Astrocyte (in vitro differentiated cells and primary cell): ENCODE results near the gene CNOT3. TPM values are rescaled to one million over a fixed set of nuclear protein-coding genes. Genes with fewer than 3 reads are reported as not detected.

Source experiments
- DNase-seq: peaks from one replicate; pipeline ENCODE4 v3.0.0-alpha.2; 2010; ENCODE audit warnings: low read depth
- FAIRE-seq: peaks from 2 replicates; lab custom pipeline; 2011; peaks lifted over from hg19 to GRCh38; lab: Jason Lieb, UNC
- H2AFZ ChIP-seq: 2 replicates; pipeline ENCODE4 v1.6.0; 2012; ENCODE audit warnings: low read depth, low read length, inconsistent platforms
- H3K27ac ChIP-seq: 2 replicates; pipeline ENCODE4 v1.5.1; 2011; ENCODE audit warnings: low read depth, low read length, inconsistent platforms
- H3K27me3 ChIP-seq: 2 replicates; pipeline ENCODE4 v1.6.0; 2011; ENCODE audit warnings: low read length, inconsistent platforms; ENCODE audit not compliant: insufficient read depth
- H3K36me3 ChIP-seq: 2 replicates; pipeline ENCODE4 v1.5.1; 2011; ENCODE audit warnings: low read length, inconsistent platforms; ENCODE audit not compliant: insufficient read depth
- H3K4me1 ChIP-seq: 2 replicates; pipeline ENCODE4 v1.5.1; 2011; ENCODE audit warnings: low read length, inconsistent platforms; ENCODE audit not compliant: insufficient read depth
- H3K4me2 ChIP-seq: 2 replicates; pipeline ENCODE4 v1.6.0; 2012; ENCODE audit warnings: low read length, inconsistent platforms
- H3K4me3 ChIP-seq: 2 replicates; pipeline ENCODE4 v1.5.1; 2011; ENCODE audit warnings: low read depth, mild to moderate bottlenecking, low read length, inconsistent platforms; ENCODE audit not compliant: insufficient read depth
- H3K79me2 ChIP-seq: 2 replicates; pipeline ENCODE4 v1.6.0; 2012; ENCODE audit warnings: mild to moderate bottlenecking, low read length, inconsistent platforms; ENCODE audit not compliant: insufficient read depth
- H3K9ac ChIP-seq: 2 replicates; pipeline ENCODE4 v1.6.0; 2012; ENCODE audit warnings: mild to moderate bottlenecking, low read length, inconsistent platforms
- H3K9me3 ChIP-seq: 2 replicates; pipeline ENCODE4 v1.5.1; 2012; ENCODE audit warnings: low read depth, mild to moderate bottlenecking, low read length, inconsistent platforms; ENCODE audit not compliant: insufficient read depth
- H4K20me1 ChIP-seq: 2 replicates; pipeline ENCODE4 v1.6.0; 2012; ENCODE audit warnings: low read length, inconsistent platforms; ENCODE audit not compliant: insufficient read depth
- H3K27ac Mint-ChIP-seq: one replicate; pipeline ENCODE4 v1.8.0; 2021; ENCODE audit warnings: mild to moderate bottlenecking, mixed read lengths; ENCODE audit not compliant: unreplicated experiment
- H3K27me3 Mint-ChIP-seq: one replicate; pipeline ENCODE4 v1.8.0; 2021; ENCODE audit warnings: low read depth, mixed read lengths; ENCODE audit not compliant: unreplicated experiment
- H3K36me3 Mint-ChIP-seq: one replicate; pipeline ENCODE4 v1.8.0; 2021; ENCODE audit warnings: low read depth, mixed read lengths; ENCODE audit not compliant: unreplicated experiment
- H3K4me1 Mint-ChIP-seq: one replicate; pipeline ENCODE4 v1.8.0; 2021; ENCODE audit warnings: low read depth, mixed read lengths; ENCODE audit not compliant: unreplicated experiment
- H3K4me3 Mint-ChIP-seq: one replicate; pipeline ENCODE4 v1.8.0; 2021; ENCODE audit warnings: mild to moderate bottlenecking, moderate library complexity, mixed read lengths; ENCODE audit not compliant: unreplicated experiment
- H3K9me3 Mint-ChIP-seq: one replicate; pipeline ENCODE4 v1.8.0; 2021; ENCODE audit warnings: mild to moderate bottlenecking, mixed read lengths; ENCODE audit not compliant: unreplicated experiment
- EZH2 ChIP-seq: IDR thresholded peaks from 2 replicates; pipeline ENCODE4 v1.6.1; 2012; ENCODE audit warnings: mild to moderate bottlenecking, low read length, inconsistent platforms; ENCODE audit not compliant: insufficient read depth
- total RNA-seq: library from RNA; stranded (reverse); gene quantifications from 2 replicates; pipeline ENCODE4 v1.2.1, GENCODE V29; 2021
- TF ChIP-seq, protein P1 (sequence below): IDR thresholded peaks from 2 replicates; pipeline ENCODE4 v1.5.1; 2011; ENCODE audit warnings: low read depth, mild to moderate bottlenecking, inconsistent platforms, low read length, moderate library complexity; ENCODE audit not compliant: insufficient read depth

Gene CNOT3
- total RNA-seq, 1 donor from 2014 or later = 39.2 TPM

DNA sequence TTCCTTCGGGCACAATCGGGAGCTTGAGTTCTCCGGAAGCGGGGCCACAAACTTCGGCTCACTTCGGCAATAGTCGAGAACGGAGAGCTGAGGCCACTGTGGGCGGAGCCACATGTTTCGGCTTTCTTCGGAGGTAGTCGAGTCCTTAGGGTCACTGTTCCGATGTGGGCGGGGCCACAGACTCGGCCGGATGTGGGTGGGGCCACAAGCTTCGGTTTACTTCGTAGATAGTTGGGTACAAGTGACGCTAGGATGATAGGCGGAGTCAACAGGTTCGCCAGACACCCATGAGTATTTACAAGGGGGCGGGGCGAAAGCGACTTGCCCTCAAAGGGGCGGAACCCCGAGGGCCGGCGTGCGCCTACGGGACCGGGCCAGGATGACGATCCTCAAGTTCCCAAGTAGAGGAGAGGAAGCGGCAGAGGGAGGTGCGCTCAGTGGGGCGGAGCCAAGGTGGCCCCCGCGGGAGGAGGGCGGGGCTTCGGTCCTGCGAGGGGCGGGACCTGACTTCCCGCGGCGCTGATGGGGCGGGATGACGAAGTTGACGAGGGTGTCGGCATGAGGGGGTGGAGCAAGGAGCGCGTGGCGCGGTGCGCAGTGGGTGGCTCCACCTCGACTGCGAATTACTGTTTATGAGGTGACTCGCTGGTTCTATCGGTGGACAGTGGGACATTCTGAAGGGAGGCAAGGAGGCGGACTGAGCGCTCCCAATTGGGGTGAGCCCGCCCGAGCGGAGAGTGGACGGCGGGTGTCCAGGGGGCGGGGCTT is 52.4 kb downstream of the CNOT3 start:
- Histone ChIP-seq H3K79me2 (peaks cover 46% of the 10 kb centered on the region), H3K36me3 (peaks cover 3% of the 10 kb centered on the region), H3K4me1 (peaks cover 15% of the 10 kb centered on the region), H3K27ac (peak overlapping the region; percentile 99), H3K4me3 (peak overlapping the region; percentile 82), H3K9me3 (no peaks in the 10 kb centered on the region), H2AFZ (peak overlapping the region; percentile 93), H3K27me3 (no peaks in the 10 kb centered on the region), H4K20me1 (peaks cover 36% of the 10 kb centered on the region), H3K9ac (peak overlapping the region; percentile 96), H3K4me2 (peak overlapping the region; percentile 97)
- Mint-ChIP-seq H3K36me3 (peaks cover 10% of the 10 kb centered on the region), H3K27ac (peak overlapping the region; percentile 96), H3K27me3 (no peaks in the 10 kb centered on the region), H3K4me3 (peak overlapping the region; percentile 95), H3K9me3 (no peaks in the 10 kb centered on the region), H3K4me1 (peaks cover 7% of the 10 kb centered on the region)
- FAIRE-seq (peak; percentile 78), DNase-seq (peak; percentile 99)
- no peak for TF ChIP-seq EZH2
- TF ChIP-seq, protein P1, sequence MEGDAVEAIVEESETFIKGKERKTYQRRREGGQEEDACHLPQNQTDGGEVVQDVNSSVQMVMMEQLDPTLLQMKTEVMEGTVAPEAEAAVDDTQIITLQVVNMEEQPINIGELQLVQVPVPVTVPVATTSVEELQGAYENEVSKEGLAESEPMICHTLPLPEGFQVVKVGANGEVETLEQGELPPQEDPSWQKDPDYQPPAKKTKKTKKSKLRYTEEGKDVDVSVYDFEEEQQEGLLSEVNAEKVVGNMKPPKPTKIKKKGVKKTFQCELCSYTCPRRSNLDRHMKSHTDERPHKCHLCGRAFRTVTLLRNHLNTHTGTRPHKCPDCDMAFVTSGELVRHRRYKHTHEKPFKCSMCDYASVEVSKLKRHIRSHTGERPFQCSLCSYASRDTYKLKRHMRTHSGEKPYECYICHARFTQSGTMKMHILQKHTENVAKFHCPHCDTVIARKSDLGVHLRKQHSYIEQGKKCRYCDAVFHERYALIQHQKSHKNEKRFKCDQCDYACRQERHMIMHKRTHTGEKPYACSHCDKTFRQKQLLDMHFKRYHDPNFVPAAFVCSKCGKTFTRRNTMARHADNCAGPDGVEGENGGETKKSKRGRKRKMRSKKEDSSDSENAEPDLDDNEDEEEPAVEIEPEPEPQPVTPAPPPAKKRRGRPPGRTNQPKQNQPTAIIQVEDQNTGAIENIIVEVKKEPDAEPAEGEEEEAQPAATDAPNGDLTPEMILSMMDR = no peak

DNA sequence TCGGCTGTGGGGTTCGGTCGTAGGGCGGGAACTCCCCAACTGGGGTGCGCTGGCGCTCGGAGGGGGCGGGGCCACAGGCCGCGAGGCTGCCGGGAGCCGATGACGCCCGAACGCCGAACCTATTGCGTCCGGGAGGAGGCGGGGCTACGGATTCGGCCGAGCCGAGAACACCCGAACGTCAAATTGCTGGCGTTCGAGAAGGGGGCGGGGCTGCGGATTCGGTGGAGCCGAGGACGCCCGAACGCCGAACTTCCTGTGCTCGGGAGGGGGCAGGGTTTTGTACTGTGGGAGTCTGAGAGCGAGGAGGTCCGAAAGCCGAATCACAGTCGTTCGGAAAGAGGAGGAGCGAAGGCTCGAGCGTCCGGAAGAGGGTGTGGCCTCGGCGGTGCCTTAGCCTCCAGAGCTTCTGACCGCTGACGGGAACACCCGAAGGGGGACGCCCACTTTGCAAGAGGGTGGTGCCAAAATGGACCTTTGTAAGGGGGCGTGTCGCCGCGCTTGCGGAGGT is 53.0 kb downstream of the CNOT3 start:
- Mint-ChIP-seq H3K27ac (peak overlapping the region; percentile 96), H3K36me3 (peaks cover 9% of the 10 kb centered on the region), H3K4me3 (peak overlapping the region; percentile 95), H3K4me1 (peaks cover 7% of the 10 kb centered on the region), H3K9me3 (no peaks in the 10 kb centered on the region), H3K27me3 (no peaks in the 10 kb centered on the region)
- Histone ChIP-seq H2AFZ (peak overlapping the region; percentile 93), H3K79me2 (peaks cover 46% of the 10 kb centered on the region), H3K9me3 (no peaks in the 10 kb centered on the region), H3K4me1 (peaks cover 15% of the 10 kb centered on the region), H3K27me3 (no peaks in the 10 kb centered on the region), H3K9ac (peak overlapping the region; percentile 96), H3K4me3 (peak overlapping the region; percentile 82), H3K4me2 (peak overlapping the region; percentile 97), H3K27ac (peak overlapping the region; percentile 99), H4K20me1 (peaks cover 36% of the 10 kb centered on the region), H3K36me3 (peaks cover 3% of the 10 kb centered on the region)
- DNase-seq = peak; percentile 97
- TF ChIP-seq EZH2 = no peak
- TF ChIP-seq, protein P1 = no peak
- FAIRE-seq = peak; percentile 58
